Measurements from ENCODE around the gene TFDP1.

TFDP1 gene

DNA sequence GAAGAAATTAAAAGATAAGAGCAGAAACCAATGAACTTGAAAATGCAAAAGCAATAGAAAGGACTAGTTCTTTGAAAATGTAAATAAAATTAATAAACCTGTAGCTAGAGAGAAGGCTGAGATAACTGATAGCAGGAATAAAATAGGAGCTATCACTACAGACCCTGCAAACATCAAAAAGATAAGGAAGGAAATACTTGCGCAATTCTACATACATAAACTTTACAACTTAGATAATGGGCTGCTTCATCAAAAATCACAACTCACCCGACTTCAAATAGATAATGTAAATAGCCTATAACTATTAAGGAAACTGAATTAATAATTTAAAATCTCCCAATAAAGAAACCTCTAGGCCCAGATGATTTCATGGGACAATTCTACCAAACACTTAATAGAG lies 77.0 kb downstream of the TFDP1 start:
- Histone ChIP-seq H4K91ac (ENCODE audit: low read depth, low read length, poor library complexity) (no peak overlapping the region), H3K9me3 (replicated peaks in 1 of 2; ENCODE audit: control insufficient read depth in 2 of 2, insufficient read depth in 1 of 2, low read depth in 1 of 2, low read length in 2 of 2) (peaks cover 0 to 4% of the 10 kb centered on the region in 2 donors), H3K9ac (ENCODE audit: low read depth, low read length, poor library complexity) (no peak overlapping the region), H3K4me3 (ENCODE audit: low read length in 2 of 2) (no peak overlapping the region), H3K4me1 (ENCODE audit: control insufficient read depth in 2 of 2, insufficient read depth in 1 of 2, low read depth in 1 of 2, low read length in 2 of 2) (no peaks in the 10 kb centered on the region), H3K27ac (replicated peaks; ENCODE audit: low read length) (no peak overlapping the region), H3K18ac (ENCODE audit: low read length) (no peak overlapping the region), H3K14ac (ENCODE audit: low read length) (no peak overlapping the region), H3K4ac (ENCODE audit: low read length) (no peak overlapping the region), H2AK5ac (ENCODE audit: low read depth, low read length) (no peak overlapping the region), H3K23ac (ENCODE audit: low read depth, low read length, poor library complexity) (no peak overlapping the region), H2BK5ac (ENCODE audit: low read length) (no peak overlapping the region), H2BK12ac (ENCODE audit: low read length) (no peak overlapping the region), H2BK120ac (ENCODE audit: low read depth, low read length) (no peak overlapping the region), H2BK15ac (ENCODE audit: low read length) (no peak overlapping the region), H3K4me2 (ENCODE audit: insufficient read depth, low read length, poor library complexity, severe bottlenecking) (no peak overlapping the region), H3K79me1 (ENCODE audit: low read depth, low read length) (peaks cover 7% of the 10 kb centered on the region), H3K27me3 (ENCODE audit: control insufficient read depth in 3 of 3, insufficient read depth in 3 of 3, low read depth in 1 of 3, low read length in 3 of 3) (peaks cover 0 to 4% (median 3%) of the 10 kb centered on the region in 3 experiments), H4K8ac (ENCODE audit: low read depth, low read length) (no peak overlapping the region), H2AFZ (ENCODE audit: low read length) (no peak overlapping the region), H3K36me3 (replicated peaks in 1 of 2; ENCODE audit: control insufficient read depth in 2 of 2, insufficient read depth in 2 of 2, low read length in 2 of 2) (no peaks in the 10 kb centered on the region)
- no CpG with 5 or more reads among the region's 2 CpGs for WGBS, 2 donors (ENCODE audit: extremely low coverage in 2 of 2, insufficient read length in 2 of 2, insufficient replicate concordance in 1 of 2)
- DNase-seq (ENCODE audit: low spot score), result no peak

- no CpG with 5 or more reads among the region's 15 CpGs for WGBS, 2 donors (ENCODE audit: extremely low coverage in 2 of 2, insufficient read length in 2 of 2, insufficient replicate concordance in 1 of 2)
- Histone ChIP-seq H4K91ac (ENCODE audit: low read depth, low read length, poor library complexity) (no peak overlapping the region), H3K4me1 (ENCODE audit: control insufficient read depth in 2 of 2, insufficient read depth in 1 of 2, low read depth in 1 of 2, low read length in 2 of 2) (no peaks in the 10 kb centered on the region), H3K27ac (replicated peaks; ENCODE audit: low read length) (no peak overlapping the region), H3K4me2 (ENCODE audit: insufficient read depth, low read length, poor library complexity, severe bottlenecking) (no peak overlapping the region), H3K9me3 (replicated peaks in 1 of 2; ENCODE audit: control insufficient read depth in 2 of 2, insufficient read depth in 1 of 2, low read depth in 1 of 2, low read length in 2 of 2) (peaks cover 0 to 4% of the 10 kb centered on the region in 2 donors), H3K23ac (ENCODE audit: low read depth, low read length, poor library complexity) (no peak overlapping the region), H2BK12ac (ENCODE audit: low read length) (no peak overlapping the region), H2AK5ac (ENCODE audit: low read depth, low read length) (no peak overlapping the region), H3K4me3 (ENCODE audit: low read length in 2 of 2) (no peak overlapping the region), H2BK15ac (ENCODE audit: low read length) (no peak overlapping the region), H3K36me3 (replicated peaks in 1 of 2; ENCODE audit: control insufficient read depth in 2 of 2, insufficient read depth in 2 of 2, low read length in 2 of 2) (no peaks in the 10 kb centered on the region), H3K4ac (ENCODE audit: low read length) (no peak overlapping the region), H3K9ac (ENCODE audit: low read depth, low read length, poor library complexity) (no peak overlapping the region), H3K14ac (ENCODE audit: low read length) (no peak overlapping the region), H3K79me1 (ENCODE audit: low read depth, low read length) (peaks cover 7% of the 10 kb centered on the region), H2BK120ac (ENCODE audit: low read depth, low read length) (no peak overlapping the region), H2BK5ac (ENCODE audit: low read length) (no peak overlapping the region), H3K27me3 (ENCODE audit: control insufficient read depth in 3 of 3, insufficient read depth in 3 of 3, low read depth in 1 of 3, low read length in 3 of 3) (peaks cover 0 to 4% (median 4%) of the 10 kb centered on the region in 3 experiments), H2AFZ (ENCODE audit: low read length) (no peak overlapping the region), H4K8ac (ENCODE audit: low read depth, low read length) (no peak overlapping the region), H3K18ac (ENCODE audit: low read length) (no peak overlapping the region)
- DNase-seq (ENCODE audit: low spot score), result no peak
These were observed 79.4 kb downstream of the TFDP1 start for GRCh38 chr13:113663934-113664333.

DNA sequence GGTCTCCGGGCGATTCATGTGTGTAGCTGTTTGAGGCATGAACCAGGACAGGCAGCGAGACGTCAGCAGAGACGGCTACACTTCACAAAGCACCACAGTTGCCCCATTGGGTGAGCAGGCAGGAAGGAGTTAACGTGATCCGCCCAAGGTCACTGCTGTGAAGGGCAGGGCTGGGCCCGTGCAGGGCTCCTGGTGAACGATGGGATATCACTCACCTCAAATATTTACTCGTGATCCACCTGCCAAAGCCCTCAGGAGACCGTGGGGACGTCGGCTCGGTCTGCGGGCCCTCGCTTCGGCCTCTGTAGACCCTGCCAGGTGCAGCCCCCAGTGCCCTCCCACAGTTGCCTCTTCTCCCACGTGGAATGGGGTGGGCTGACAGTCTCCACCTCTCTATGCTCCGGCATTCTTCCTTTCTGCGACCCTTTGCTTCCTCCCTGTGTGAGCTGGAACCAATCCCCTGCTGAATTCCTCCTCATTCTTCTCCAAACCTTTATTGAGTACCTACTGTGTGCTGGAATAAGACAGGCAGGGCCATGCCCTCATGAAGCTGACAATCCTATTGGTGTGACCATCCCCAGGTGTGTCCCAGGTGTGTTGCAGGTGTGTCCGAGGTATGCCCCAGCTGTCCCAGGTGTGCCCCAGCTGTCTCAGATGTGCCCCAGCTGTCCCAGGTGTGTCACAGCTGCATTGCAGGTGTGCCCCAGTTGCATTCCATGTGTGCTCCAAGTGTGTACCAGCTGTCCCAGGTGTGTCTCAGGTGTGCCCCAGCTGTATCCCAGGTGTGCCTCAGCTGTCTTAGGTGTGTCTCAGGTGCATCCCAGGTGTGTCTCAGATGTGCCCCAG lies 80.4 kb downstream of the TFDP1 start:
- Histone ChIP-seq H4K8ac (ENCODE audit: low read depth, low read length) (no peak overlapping the region), H3K14ac (ENCODE audit: low read length) (peak overlapping the region; percentile 32), H3K4me1 (ENCODE audit: control insufficient read depth in 2 of 2, insufficient read depth in 1 of 2, low read depth in 1 of 2, low read length in 2 of 2) (peaks cover 0 to 4% of the 10 kb centered on the region in 2 donors), H2AFZ (ENCODE audit: low read length) (no peak overlapping the region), H3K79me1 (ENCODE audit: low read depth, low read length) (peaks cover 7% of the 10 kb centered on the region), H3K27ac (replicated peaks; ENCODE audit: low read length) (no peak overlapping the region), H3K18ac (ENCODE audit: low read length) (peak overlapping the region; percentile 9), H3K23ac (ENCODE audit: low read depth, low read length, poor library complexity) (peak overlapping the region; percentile 66), H2AK5ac (ENCODE audit: low read depth, low read length) (peak overlapping the region; percentile 37), H3K9me3 (replicated peaks in 1 of 2; ENCODE audit: control insufficient read depth in 2 of 2, insufficient read depth in 1 of 2, low read depth in 1 of 2, low read length in 2 of 2) (peaks cover 0 to 4% of the 10 kb centered on the region in 2 donors), H3K4me2 (ENCODE audit: insufficient read depth, low read length, poor library complexity, severe bottlenecking) (no peak overlapping the region), H3K9ac (ENCODE audit: low read depth, low read length, poor library complexity) (peak overlapping the region; percentile 45), H3K27me3 (ENCODE audit: control insufficient read depth in 3 of 3, insufficient read depth in 3 of 3, low read depth in 1 of 3, low read length in 3 of 3) (peaks cover 0 to 6% (median 4%) of the 10 kb centered on the region in 3 experiments), H3K36me3 (replicated peaks in 1 of 2; ENCODE audit: control insufficient read depth in 2 of 2, insufficient read depth in 2 of 2, low read length in 2 of 2) (no peaks in the 10 kb centered on the region), H4K91ac (ENCODE audit: low read depth, low read length, poor library complexity) (no peak overlapping the region), H2BK15ac (ENCODE audit: low read length) (no peak overlapping the region), H2BK120ac (ENCODE audit: low read depth, low read length) (no peak overlapping the region), H2BK12ac (ENCODE audit: low read length) (no peak overlapping the region), H3K4me3 (ENCODE audit: low read length in 2 of 2) (no peak overlapping the region), H2BK5ac (ENCODE audit: low read length) (no peak overlapping the region), H3K4ac (ENCODE audit: low read length) (no peak overlapping the region)
- no peak for DNase-seq (ENCODE audit: low spot score)
- WGBS, 2 donors (ENCODE audit: extremely low coverage in 2 of 2, insufficient read length in 2 of 2, insufficient replicate concordance in 1 of 2), result no CpG with 5 or more reads among the region's 21 CpGs

- no peak overlapping the region for H3K4ac ChIP-seq (ENCODE audit: low read length)
- no peak overlapping the region for H3K27ac ChIP-seq (replicated peaks; ENCODE audit: low read length)
- no peak overlapping the region for H2AFZ ChIP-seq (ENCODE audit: low read length)
- H3K18ac ChIP-seq (ENCODE audit: low read length), result peak overlapping the region; percentile 67
- no peak overlapping the region for H3K4me2 ChIP-seq (ENCODE audit: insufficient read depth, low read length, poor library complexity, severe bottlenecking)
- no peak overlapping the region for H4K8ac ChIP-seq (ENCODE audit: low read depth, low read length)
- H2BK12ac ChIP-seq (ENCODE audit: low read length), result no peak overlapping the region
- peak overlapping the region; percentile 32 for H3K14ac ChIP-seq (ENCODE audit: low read length)
- peaks cover 0 to 6% (median 4%) of the 10 kb centered on the region in 3 experiments for H3K27me3 ChIP-seq (ENCODE audit: control insufficient read depth in 3 of 3, insufficient read depth in 3 of 3, low read depth in 1 of 3, low read length in 3 of 3)
- H3K4me1 ChIP-seq (ENCODE audit: control insufficient read depth in 2 of 2, insufficient read depth in 1 of 2, low read depth in 1 of 2, low read length in 2 of 2), result peaks cover 0 to 4% of the 10 kb centered on the region in 2 donors
- no peak overlapping the region for H4K91ac ChIP-seq (ENCODE audit: low read depth, low read length, poor library complexity)
- peaks cover 7% of the 10 kb centered on the region for H3K79me1 ChIP-seq (ENCODE audit: low read depth, low read length)
- H2AK5ac ChIP-seq (ENCODE audit: low read depth, low read length), result peak overlapping the region; percentile 37
- no CpG with 5 or more reads among the region's 3 CpGs for WGBS, 2 donors (ENCODE audit: extremely low coverage in 2 of 2, insufficient read length in 2 of 2, insufficient replicate concordance in 1 of 2)
- no peak for DNase-seq (ENCODE audit: low spot score)
- no peaks in the 10 kb centered on the region for H3K36me3 ChIP-seq (replicated peaks in 1 of 2; ENCODE audit: control insufficient read depth in 2 of 2, insufficient read depth in 2 of 2, low read length in 2 of 2)
- peak overlapping the region; percentile 55 for H3K9ac ChIP-seq (ENCODE audit: low read depth, low read length, poor library complexity)
- H3K4me3 ChIP-seq (ENCODE audit: low read length in 2 of 2), result peak overlapping the region in 1 of 2 donors; percentile 62
- H2BK15ac ChIP-seq (ENCODE audit: low read length), result peak overlapping the region; percentile 72
- H3K23ac ChIP-seq (ENCODE audit: low read depth, low read length, poor library complexity), result peak overlapping the region; percentile 66
- no peak overlapping the region for H2BK120ac ChIP-seq (ENCODE audit: low read depth, low read length)
- peak overlapping the region; percentile 17 for H2BK5ac ChIP-seq (ENCODE audit: low read length)
- peaks cover 0 to 4% of the 10 kb centered on the region in 2 donors for H3K9me3 ChIP-seq (replicated peaks in 1 of 2; ENCODE audit: control insufficient read depth in 2 of 2, insufficient read depth in 1 of 2, low read depth in 1 of 2, low read length in 2 of 2)
These were observed 81.2 kb downstream of the TFDP1 start for GRCh38 chr13:113665597-113666328.

All from neuronal stem cell (in vitro differentiated cells).